Trophoblast cell (in vitro differentiated cells and primary cell): ENCODE measurements around the gene TCF3.
A peak's percentile ranks its signal among the peaks of the same experiment; 100 is the strongest.

Source experiments
- DNase-seq, 2 donors: peaks; one replicate each; pipeline ENCODE4 v3.0.0-alpha.2; 2016
- H2AFZ ChIP-seq: 2 replicates; pipeline ENCODE4 v1.6.1; 2013; ENCODE audit warnings: low read length, moderate library complexity, mild to moderate bottlenecking; ENCODE audit not compliant: insufficient read depth, poor library complexity
- H2AK5ac ChIP-seq: 2 replicates; pipeline ENCODE4 v1.6.1; 2013; ENCODE audit warnings: mild to moderate bottlenecking, low read length
- H2BK120ac ChIP-seq: 2 replicates; pipeline ENCODE4 v1.6.1; 2013; ENCODE audit warnings: low read length, mild to moderate bottlenecking, moderate library complexity; ENCODE audit not compliant: insufficient read depth, poor library complexity
- H2BK12ac ChIP-seq: 2 replicates; pipeline ENCODE4 v1.6.1; 2013; ENCODE audit warnings: mild to moderate bottlenecking, low read length, moderate library complexity
- H2BK5ac ChIP-seq: 2 replicates; pipeline ENCODE4 v1.6.1; 2013; ENCODE audit warnings: low read length, low read depth, moderate library complexity, mild to moderate bottlenecking; ENCODE audit not compliant: poor library complexity
- H3K14ac ChIP-seq: 2 replicates; pipeline ENCODE4 v1.6.1; 2013; ENCODE audit warnings: mild to moderate bottlenecking, low read length
- H3K18ac ChIP-seq: 2 replicates; pipeline ENCODE4 v1.6.1; 2013; ENCODE audit warnings: mild to moderate bottlenecking, low read length
- H3K23ac ChIP-seq: 2 replicates; pipeline ENCODE4 v1.6.1; 2013; ENCODE audit warnings: low read length
- H3K27ac ChIP-seq: 2 replicates; pipeline ENCODE4 v1.5.1; 2013; ENCODE audit warnings: low read depth, mild to moderate bottlenecking, inconsistent platforms, low read length, moderate library complexity
- H3K27me3 ChIP-seq: 2 replicates; pipeline ENCODE4 v1.6.1; 2013; ENCODE audit warnings: inconsistent platforms, mild to moderate bottlenecking, low read length, moderate library complexity; ENCODE audit not compliant: insufficient read depth
- H3K36me3 ChIP-seq, 2 experiments: 1 replicate in 1 of 2; 2 replicates in 1 of 2; pipeline ENCODE4 v1.6.1; 2013; ENCODE audit warnings: low read length in 2 of 2, mild to moderate bottlenecking in 2 of 2, moderate library complexity in 1 of 2; ENCODE audit not compliant: insufficient read depth in 2 of 2, control insufficient read depth in 1 of 2
- H3K4ac ChIP-seq: 2 replicates; pipeline ENCODE4 v1.6.1; 2013; ENCODE audit warnings: low read depth, mild to moderate bottlenecking, low read length, moderate library complexity
- H3K4me1 ChIP-seq, 2 experiments: 1 replicate in 1 of 2; 2 replicates in 1 of 2; pipeline ENCODE4 v1.6.1; 2013; ENCODE audit warnings: low read length in 2 of 2, mild to moderate bottlenecking in 2 of 2, moderate library complexity in 1 of 2; ENCODE audit not compliant: insufficient read depth in 2 of 2, control insufficient read depth in 1 of 2
- H3K4me2 ChIP-seq: 2 replicates; pipeline ENCODE4 v1.6.1; 2013; ENCODE audit warnings: inconsistent platforms, mild to moderate bottlenecking, low read length, moderate library complexity
- H3K4me3 ChIP-seq: 2 replicates; pipeline ENCODE4 v1.5.1; 2013; ENCODE audit warnings: mild to moderate bottlenecking, low read depth, low read length, inconsistent platforms
- H3K79me1 ChIP-seq: one replicate; pipeline ENCODE4 v1.6.1; 2013; ENCODE audit warnings: low read length
- H3K79me2 ChIP-seq: 2 replicates; pipeline ENCODE4 v1.6.1; 2013; ENCODE audit warnings: low read length, mild to moderate bottlenecking; ENCODE audit not compliant: control insufficient read depth, insufficient read depth, poor library complexity
- H3K9ac ChIP-seq: 2 replicates; pipeline ENCODE4 v1.6.1; 2013; ENCODE audit warnings: mild to moderate bottlenecking, low read length
- H3K9me3 ChIP-seq: 2 replicates; pipeline ENCODE4 v1.6.1; 2013; ENCODE audit warnings: low read depth, mild to moderate bottlenecking, control low read depth, inconsistent platforms, low read length; ENCODE audit not compliant: insufficient read depth
- H4K12ac ChIP-seq: 2 replicates; pipeline ENCODE4 v1.6.1; 2013; ENCODE audit warnings: low read depth, mild to moderate bottlenecking, low read length, moderate library complexity
- H4K8ac ChIP-seq: 2 replicates; pipeline ENCODE4 v1.6.1; 2013; ENCODE audit warnings: low read depth, mild to moderate bottlenecking, low read length, moderate library complexity
- H4K91ac ChIP-seq: one replicate; pipeline ENCODE4 v1.6.1; 2013; ENCODE audit warnings: low read depth, mild to moderate bottlenecking, low read length, moderate library complexity
- WGBS: extraction: QIAGEN DNeasy Blood & Tissue Kit; methylation state at CpG from one replicate; pipeline ENCODE4 v1.1.7; 2013; ENCODE audit warnings: missing lambda C conversion rate; ENCODE audit not compliant: insufficient read length, insufficient coverage; ENCODE audit errors: extremely low coverage; 5-methylcytosine and 5-hydroxymethylcytosine counted together

TCF3 gene

DNA sequence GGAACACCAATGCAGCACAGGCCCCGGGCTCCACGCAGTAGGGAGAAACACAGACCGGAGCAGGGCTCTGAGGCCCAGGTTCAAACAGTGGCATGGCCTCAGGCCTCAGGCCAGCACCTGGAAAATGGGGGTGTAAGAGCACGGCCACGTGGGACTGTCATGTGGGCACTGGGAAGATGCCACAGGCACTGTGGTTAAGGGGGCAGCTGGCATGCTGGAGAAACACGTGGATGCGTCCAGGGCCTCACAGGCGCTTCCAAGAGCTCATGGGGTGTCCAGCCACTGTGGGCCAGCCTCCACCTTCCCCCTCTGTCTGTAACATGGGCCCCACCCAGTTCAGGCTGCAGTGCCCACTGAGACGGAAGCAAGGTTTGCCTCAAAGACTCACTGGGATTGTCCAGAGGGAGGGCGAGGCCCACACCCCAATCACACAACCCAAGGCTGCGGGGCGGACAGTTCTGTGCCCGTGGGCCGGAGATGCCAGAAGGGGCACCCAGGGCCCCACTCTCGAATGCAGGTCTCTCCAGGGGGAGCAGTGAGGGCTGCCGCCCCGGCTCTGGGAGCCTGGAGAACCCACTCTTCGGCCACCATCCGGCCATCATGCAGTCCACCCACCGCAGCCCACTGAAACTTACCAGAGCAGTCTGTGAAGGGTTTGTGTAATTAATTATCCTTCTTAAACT lies 53.5 kb downstream of the TCF3 start:
- H3K4me2 ChIP-seq: no peak overlapping the region
- no peak for DNase-seq
- no peak overlapping the region for H4K8ac ChIP-seq
- H4K91ac ChIP-seq: no peak overlapping the region
- no peak overlapping the region for H4K12ac ChIP-seq
- no peak overlapping the region for H3K18ac ChIP-seq
- peaks cover 42 to 44% of the 10 kb centered on the region in 2 experiments for H3K36me3 ChIP-seq
- no peak overlapping the region for H2BK5ac ChIP-seq
- no peak overlapping the region for H3K9ac ChIP-seq
- no CpG with 5 or more reads among the region's 20 CpGs for WGBS
- H3K4me3 ChIP-seq: no peak overlapping the region
- no peaks in the 10 kb centered on the region for H3K27me3 ChIP-seq
- H3K27ac ChIP-seq: no peak overlapping the region
- no peaks in the 10 kb centered on the region for H3K9me3 ChIP-seq
- H2BK12ac ChIP-seq: no peak overlapping the region
- no peaks in the 10 kb centered on the region for H3K79me1 ChIP-seq
- H2BK120ac ChIP-seq: no peak overlapping the region
- H3K23ac ChIP-seq: no peak overlapping the region
- no peak overlapping the region for H2AK5ac ChIP-seq
- H3K4me1 ChIP-seq: no peaks in the 10 kb centered on the region
- no peak overlapping the region for H3K4ac ChIP-seq
- no peak overlapping the region for H3K14ac ChIP-seq
- peaks cover 2% of the 10 kb centered on the region for H3K79me2 ChIP-seq
- no peak overlapping the region for H2AFZ ChIP-seq

- H3K4me1 ChIP-seq: peaks cover 9 to 10% of the 10 kb centered on the region in 2 experiments
- H3K79me2 ChIP-seq: peaks cover 24% of the 10 kb centered on the region
- H3K4me2 ChIP-seq: peak overlapping the region; percentile 77
- no peaks in the 10 kb centered on the region for H3K27me3 ChIP-seq
- DNase-seq: no peak
- no peak overlapping the region for H3K4ac ChIP-seq
- H3K36me3 ChIP-seq: peaks cover 25 to 28% of the 10 kb centered on the region in 2 experiments
- no CpG with 5 or more reads among the region's 10 CpGs for WGBS
- no peak overlapping the region for H3K9ac ChIP-seq
- H2BK12ac ChIP-seq: no peak overlapping the region
- no peak overlapping the region for H2BK5ac ChIP-seq
- H3K14ac ChIP-seq: no peak overlapping the region
- H4K91ac ChIP-seq: no peak overlapping the region
- H2AFZ ChIP-seq: no peak overlapping the region
- H3K4me3 ChIP-seq: no peak overlapping the region
- peak overlapping the region; percentile 35 for H2AK5ac ChIP-seq
- H3K27ac ChIP-seq: no peak overlapping the region
- no peak overlapping the region for H2BK120ac ChIP-seq
- H3K9me3 ChIP-seq: no peaks in the 10 kb centered on the region
- H3K23ac ChIP-seq: no peak overlapping the region
- peak overlapping the region; percentile 26 for H4K12ac ChIP-seq
- peak overlapping the region; percentile 98 for H4K8ac ChIP-seq
- peaks cover 21% of the 10 kb centered on the region for H3K79me1 ChIP-seq
- H3K18ac ChIP-seq: no peak overlapping the region
These were observed 59.0 kb downstream of the TCF3 start for GRCh38 chr19:1593501-1593772.

DNA sequence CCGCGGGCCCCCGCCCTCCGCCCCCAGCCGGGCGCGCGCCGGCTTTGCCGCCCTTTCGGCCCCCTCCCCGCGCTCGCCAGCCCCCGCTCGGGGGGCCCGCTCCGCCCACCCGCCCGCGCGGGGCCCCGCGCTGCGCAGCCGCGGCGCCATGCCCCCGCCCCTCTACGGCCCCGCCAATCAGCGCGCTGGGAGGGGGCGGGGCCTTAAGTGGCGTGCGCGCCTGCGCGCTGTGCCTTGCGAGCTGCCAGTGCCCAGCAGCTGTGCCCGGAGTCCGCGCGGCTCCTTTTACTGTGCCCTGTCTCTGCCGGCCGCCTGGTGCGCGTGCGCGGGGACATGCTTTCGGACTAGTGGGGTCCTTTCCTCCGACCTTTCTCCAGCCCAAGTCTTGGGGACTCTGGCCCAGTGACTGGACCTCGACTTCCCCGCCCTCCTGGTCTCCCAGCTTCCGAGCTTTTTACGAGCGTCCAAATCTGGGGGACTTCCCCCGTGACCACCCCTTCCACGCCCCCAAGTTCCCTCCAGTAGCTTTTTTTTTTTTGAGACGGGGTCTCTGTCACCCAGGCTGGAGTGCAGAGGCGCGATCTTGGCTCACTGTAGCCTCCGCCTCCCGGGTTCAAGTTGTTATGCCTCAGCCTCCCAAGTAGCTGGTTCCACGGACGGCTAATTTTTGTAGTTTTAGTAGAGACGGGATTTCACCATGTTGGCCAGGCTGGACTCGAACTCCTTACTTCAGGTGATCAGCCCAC lies 59.5 kb downstream of the TCF3 start, which contains the start of gene MBD3:
MBD3 (minus strand) TSS at position 111 of the 746 bp plus-strand sequence. CDS start 234 bp downstream, outside the sequence.
- H3K36me3 ChIP-seq: peaks cover 20 to 24% of the 10 kb centered on the region in 2 experiments
- H3K23ac ChIP-seq: no peak within 1 kb of the TSS
- WGBS: no CpG with 5 or more reads among the region's 68 CpGs
- peaks cover 10 to 14% of the 10 kb centered on the region in 2 experiments for H3K4me1 ChIP-seq
- H2AK5ac ChIP-seq: peak within 1 kb of the TSS; percentile 94
- H2AFZ ChIP-seq: peak within 1 kb of the TSS; percentile 93
- H2BK120ac ChIP-seq: peak within 1 kb of the TSS; percentile 98
- H3K27me3 ChIP-seq: no peaks in the 10 kb centered on the region
- no peaks in the 10 kb centered on the region for H3K9me3 ChIP-seq
- peak within 1 kb of the TSS; percentile 86 for H3K4me2 ChIP-seq
- H3K4ac ChIP-seq: peak within 1 kb of the TSS; percentile 99
- H3K18ac ChIP-seq: peak within 1 kb of the TSS; percentile 98
- H2BK12ac ChIP-seq: no peak within 1 kb of the TSS
- H4K91ac ChIP-seq: peak within 1 kb of the TSS; percentile 100
- H3K4me3 ChIP-seq: peak within 1 kb of the TSS; percentile 80
- H3K27ac ChIP-seq: peak within 1 kb of the TSS; percentile 99
- peak within 1 kb of the TSS; percentile 95 for H2BK5ac ChIP-seq
- peak within 1 kb of the TSS; percentile 98 for H4K8ac ChIP-seq
- DNase-seq: peak; percentile 97
- H3K79me1 ChIP-seq: peaks cover 23% of the 10 kb centered on the region
- peak within 1 kb of the TSS; percentile 99 for H3K14ac ChIP-seq
- peak within 1 kb of the TSS; percentile 94 for H3K9ac ChIP-seq
- peak within 1 kb of the TSS; percentile 99 for H4K12ac ChIP-seq
- H3K79me2 ChIP-seq: peaks cover 24% of the 10 kb centered on the region

DNA sequence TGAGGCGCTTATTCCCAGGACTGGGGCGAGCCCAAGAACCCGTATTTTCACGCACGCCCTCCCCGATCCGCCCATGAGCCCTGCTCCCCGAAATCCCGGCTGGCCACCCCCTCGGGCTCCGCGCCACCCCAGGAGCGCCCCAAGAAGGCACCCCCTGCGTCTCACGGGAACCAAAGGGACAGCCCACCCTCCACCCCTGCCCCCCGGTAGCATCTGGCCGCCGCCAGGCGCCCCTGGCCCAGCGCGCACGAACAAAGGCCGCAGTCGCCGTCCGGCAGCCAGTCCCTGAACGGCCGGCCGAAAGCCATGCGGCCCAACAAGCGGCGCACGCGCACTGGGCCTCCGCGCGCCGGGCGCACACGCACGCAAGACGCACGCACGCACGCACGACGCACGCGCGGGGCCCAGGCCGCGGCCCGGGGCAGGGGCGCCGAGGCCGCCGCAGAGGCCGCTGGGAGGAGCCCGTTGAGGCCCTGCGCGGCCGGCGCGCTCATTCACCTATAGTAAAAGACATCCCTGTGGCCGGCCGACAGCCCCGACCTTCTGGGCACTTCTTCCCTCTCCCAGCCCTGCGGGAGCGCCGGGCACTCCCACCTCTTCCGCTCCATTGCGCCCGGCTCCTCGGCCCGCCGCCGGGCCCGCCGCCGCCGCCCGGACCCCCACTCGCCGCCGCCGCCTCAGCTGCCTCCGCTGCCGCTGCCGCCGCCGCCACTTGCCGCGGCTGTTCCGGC lies 60.2 kb downstream of the TCF3 start:
- peak overlapping the region; percentile 98 for H3K18ac ChIP-seq
- H2BK12ac ChIP-seq: no peak overlapping the region
- H3K23ac ChIP-seq: no peak overlapping the region
- peak overlapping the region; percentile 97 for H4K8ac ChIP-seq
- peak overlapping the region; percentile 98 for H2BK120ac ChIP-seq
- H2AFZ ChIP-seq: peak overlapping the region; percentile 73
- peak; percentile 87 to 99 for DNase-seq
- H3K79me2 ChIP-seq: peaks cover 26% of the 10 kb centered on the region
- H3K79me1 ChIP-seq: peaks cover 23% of the 10 kb centered on the region
- H3K4me2 ChIP-seq: peak overlapping the region; percentile 86
- WGBS: no CpG with 5 or more reads among the region's 94 CpGs
- peak overlapping the region; percentile 95 for H2BK5ac ChIP-seq
- H3K4me3 ChIP-seq: peak overlapping the region; percentile 80
- peak overlapping the region; percentile 94 for H2AK5ac ChIP-seq
- H3K27me3 ChIP-seq: no peaks in the 10 kb centered on the region
- H3K9ac ChIP-seq: peak overlapping the region; percentile 94
- peak overlapping the region; percentile 100 for H4K91ac ChIP-seq
- H3K9me3 ChIP-seq: no peaks in the 10 kb centered on the region
- H3K4me1 ChIP-seq: peaks cover 12 to 17% of the 10 kb centered on the region in 2 experiments
- peak overlapping the region; percentile 99 for H3K27ac ChIP-seq
- H3K4ac ChIP-seq: peak overlapping the region; percentile 99
- H3K36me3 ChIP-seq: peaks cover 13 to 16% of the 10 kb centered on the region in 2 experiments
- H3K14ac ChIP-seq: peak overlapping the region; percentile 99
- H4K12ac ChIP-seq: peak overlapping the region; percentile 99
